ENCODE measurements around the gene DLK2.

- TF ChIP-seq, protein P1, sequence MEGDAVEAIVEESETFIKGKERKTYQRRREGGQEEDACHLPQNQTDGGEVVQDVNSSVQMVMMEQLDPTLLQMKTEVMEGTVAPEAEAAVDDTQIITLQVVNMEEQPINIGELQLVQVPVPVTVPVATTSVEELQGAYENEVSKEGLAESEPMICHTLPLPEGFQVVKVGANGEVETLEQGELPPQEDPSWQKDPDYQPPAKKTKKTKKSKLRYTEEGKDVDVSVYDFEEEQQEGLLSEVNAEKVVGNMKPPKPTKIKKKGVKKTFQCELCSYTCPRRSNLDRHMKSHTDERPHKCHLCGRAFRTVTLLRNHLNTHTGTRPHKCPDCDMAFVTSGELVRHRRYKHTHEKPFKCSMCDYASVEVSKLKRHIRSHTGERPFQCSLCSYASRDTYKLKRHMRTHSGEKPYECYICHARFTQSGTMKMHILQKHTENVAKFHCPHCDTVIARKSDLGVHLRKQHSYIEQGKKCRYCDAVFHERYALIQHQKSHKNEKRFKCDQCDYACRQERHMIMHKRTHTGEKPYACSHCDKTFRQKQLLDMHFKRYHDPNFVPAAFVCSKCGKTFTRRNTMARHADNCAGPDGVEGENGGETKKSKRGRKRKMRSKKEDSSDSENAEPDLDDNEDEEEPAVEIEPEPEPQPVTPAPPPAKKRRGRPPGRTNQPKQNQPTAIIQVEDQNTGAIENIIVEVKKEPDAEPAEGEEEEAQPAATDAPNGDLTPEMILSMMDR (IDR thresholded peaks at IDR 0.05): no peak
- TF ChIP-seq POLR2AphosphoS5 (IDR thresholded peaks at IDR 0.05): no peak
- TF ChIP-seq POLR2A (IDR thresholded peaks at IDR 0.05): no peak
Observed at GRCh38 chr6:43412541-43412940, 42.8 kb downstream of the DLK2 start.
